Loucy (cell line): Measurements from ENCODE around the gene PARP3.

Experiments used
- CTCF ChIP-seq: fragments of 200-600 bp; sonication (generic); conservative IDR thresholded peaks from 2 replicates; pipeline ENCODE4 v1.5.1; 2014; ENCODE audit warnings: mild to moderate bottlenecking, antibody characterized with exemption, low read length
- EZH2phosphoT487 ChIP-seq: fragments of 200-600 bp; IDR thresholded peaks from 2 replicates; pipeline ENCODE4 v1.6.1; 2018; ENCODE audit warnings: antibody characterized with exemption, mild to moderate bottlenecking, moderate library complexity, borderline replicate concordance

- no peak for TF ChIP-seq EZH2phosphoT487
- no peak for TF ChIP-seq CTCF
Measured at GRCh38 chr3:51955175-51955892, 13.2 kb downstream of the PARP3 start, which contains the start of gene GPR62.
